ENCODE results near the gene TPP1. TPM values are rescaled to one million over a fixed set of nuclear protein-coding genes. Genes with fewer than 3 reads are reported as not detected.

Gene TPP1
- total and polyA plus RNA-seq, 9 of the 15 experiments (the other 6 are each of a cell fraction or from before 2014, with no cell fraction given) = 7.5 to 75.8 (median 15.7) TPM

DNA sequence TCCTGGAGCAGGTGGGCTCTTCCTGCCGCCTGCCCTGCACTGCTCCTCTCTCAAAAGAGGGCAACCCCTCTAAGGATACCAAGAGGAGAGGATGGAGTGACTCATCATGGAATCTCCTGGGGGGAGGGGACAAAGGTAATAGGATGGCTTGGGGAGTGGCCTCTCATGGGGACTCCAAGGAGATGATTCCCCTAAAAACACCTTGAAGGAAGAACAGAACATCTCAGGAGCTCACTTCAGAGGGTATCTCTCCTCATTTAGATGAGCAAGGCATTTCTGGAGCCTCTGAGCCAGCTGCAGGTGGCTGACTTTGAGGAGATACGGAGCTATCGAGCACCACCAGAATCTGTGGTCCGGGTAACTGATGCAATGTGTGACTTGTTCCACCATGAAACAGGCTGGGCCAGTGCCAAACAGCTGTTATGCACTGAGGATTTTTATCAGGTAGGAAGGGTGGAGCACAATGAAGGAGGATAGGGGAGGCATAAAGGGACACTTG, 56.1 kb downstream of the TPP1 start (continued):
- TF ChIP-seq, protein P1, sequence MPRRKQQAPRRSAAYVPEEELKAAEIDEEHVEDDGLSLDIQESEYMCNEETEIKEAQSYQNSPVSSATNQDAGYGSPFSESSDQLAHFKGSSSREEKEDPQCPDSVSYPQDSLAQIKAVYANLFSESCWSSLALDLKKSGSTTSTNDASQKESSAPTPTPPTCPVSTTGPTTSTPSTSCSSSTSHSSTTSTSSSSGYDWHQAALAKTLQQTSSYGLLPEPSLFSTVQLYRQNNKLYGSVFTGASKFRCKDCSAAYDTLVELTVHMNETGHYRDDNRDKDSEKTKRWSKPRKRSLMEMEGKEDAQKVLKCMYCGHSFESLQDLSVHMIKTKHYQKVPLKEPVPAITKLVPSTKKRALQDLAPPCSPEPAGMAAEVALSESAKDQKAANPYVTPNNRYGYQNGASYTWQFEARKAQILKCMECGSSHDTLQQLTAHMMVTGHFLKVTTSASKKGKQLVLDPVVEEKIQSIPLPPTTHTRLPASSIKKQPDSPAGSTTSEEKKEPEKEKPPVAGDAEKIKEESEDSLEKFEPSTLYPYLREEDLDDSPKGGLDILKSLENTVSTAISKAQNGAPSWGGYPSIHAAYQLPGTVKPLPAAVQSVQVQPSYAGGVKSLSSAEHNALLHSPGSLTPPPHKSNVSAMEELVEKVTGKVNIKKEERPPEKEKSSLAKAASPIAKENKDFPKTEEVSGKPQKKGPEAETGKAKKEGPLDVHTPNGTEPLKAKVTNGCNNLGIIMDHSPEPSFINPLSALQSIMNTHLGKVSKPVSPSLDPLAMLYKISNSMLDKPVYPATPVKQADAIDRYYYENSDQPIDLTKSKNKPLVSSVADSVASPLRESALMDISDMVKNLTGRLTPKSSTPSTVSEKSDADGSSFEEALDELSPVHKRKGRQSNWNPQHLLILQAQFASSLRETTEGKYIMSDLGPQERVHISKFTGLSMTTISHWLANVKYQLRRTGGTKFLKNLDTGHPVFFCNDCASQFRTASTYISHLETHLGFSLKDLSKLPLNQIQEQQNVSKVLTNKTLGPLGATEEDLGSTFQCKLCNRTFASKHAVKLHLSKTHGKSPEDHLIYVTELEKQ (CRISPR knock-in tag; IDR thresholded peaks at IDR 0.05) = no peak
- TF ChIP-seq SMAD4 (CRISPR knock-in tag; conservative IDR thresholded peaks at IDR 0.05) = peak; percentile 89
- TF ChIP-seq MTA1 (IDR thresholded peaks at IDR 0.05; ENCODE audit: borderline replicate concordance) = no peak
- no peak for TF ChIP-seq ZFP30 (CRISPR knock-in tag; IDR thresholded peaks at IDR 0.05; ENCODE audit: borderline replicate concordance)
- TF ChIP-seq ZNF75A (CRISPR knock-in tag; IDR thresholded peaks at IDR 0.05) = no peak
- TF ChIP-seq, protein P2, sequence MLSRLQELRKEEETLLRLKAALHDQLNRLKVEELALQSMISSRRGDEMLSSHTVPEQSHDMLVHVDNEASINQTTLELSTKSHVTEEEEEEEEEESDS (CRISPR knock-in tag; IDR thresholded peaks at IDR 0.05) = no peak
- TF ChIP-seq FIP1L1 (IDR thresholded peaks at IDR 0.05; ENCODE audit: low read depth, low read length, poor library complexity, severe bottlenecking) = no peak
- no peak for TF ChIP-seq GABPB1 (CRISPR knock-in tag; IDR thresholded peaks at IDR 0.05)
- TF ChIP-seq, protein P3, sequence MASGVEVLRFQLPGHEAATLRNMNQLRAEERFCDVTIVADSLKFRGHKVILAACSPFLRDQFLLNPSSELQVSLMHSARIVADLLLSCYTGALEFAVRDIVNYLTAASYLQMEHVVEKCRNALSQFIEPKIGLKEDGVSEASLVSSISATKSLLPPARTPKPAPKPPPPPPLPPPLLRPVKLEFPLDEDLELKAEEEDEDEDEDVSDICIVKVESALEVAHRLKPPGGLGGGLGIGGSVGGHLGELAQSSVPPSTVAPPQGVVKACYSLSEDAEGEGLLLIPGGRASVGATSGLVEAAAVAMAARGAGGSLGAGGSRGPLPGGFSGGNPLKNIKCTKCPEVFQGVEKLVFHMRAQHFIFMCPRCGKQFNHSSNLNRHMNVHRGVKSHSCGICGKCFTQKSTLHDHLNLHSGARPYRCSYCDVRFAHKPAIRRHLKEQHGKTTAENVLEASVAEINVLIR (CRISPR knock-in tag; IDR thresholded peaks at IDR 0.05) = no peak
- no peak for TF ChIP-seq BRF2 (IDR thresholded peaks at IDR 0.05; ENCODE audit: borderline replicate concordance, insufficient read depth, insufficient read length)
- TF ChIP-seq ATF3 (IDR thresholded peaks at IDR 0.05) = peak; percentile 94
- no peak; the same call in 1 of the 2 replicates for TF ChIP-seq ATF3 (CRISPR knock-in tag; conservative IDR thresholded peaks at IDR 0.05)
- TF ChIP-seq, protein P4, sequence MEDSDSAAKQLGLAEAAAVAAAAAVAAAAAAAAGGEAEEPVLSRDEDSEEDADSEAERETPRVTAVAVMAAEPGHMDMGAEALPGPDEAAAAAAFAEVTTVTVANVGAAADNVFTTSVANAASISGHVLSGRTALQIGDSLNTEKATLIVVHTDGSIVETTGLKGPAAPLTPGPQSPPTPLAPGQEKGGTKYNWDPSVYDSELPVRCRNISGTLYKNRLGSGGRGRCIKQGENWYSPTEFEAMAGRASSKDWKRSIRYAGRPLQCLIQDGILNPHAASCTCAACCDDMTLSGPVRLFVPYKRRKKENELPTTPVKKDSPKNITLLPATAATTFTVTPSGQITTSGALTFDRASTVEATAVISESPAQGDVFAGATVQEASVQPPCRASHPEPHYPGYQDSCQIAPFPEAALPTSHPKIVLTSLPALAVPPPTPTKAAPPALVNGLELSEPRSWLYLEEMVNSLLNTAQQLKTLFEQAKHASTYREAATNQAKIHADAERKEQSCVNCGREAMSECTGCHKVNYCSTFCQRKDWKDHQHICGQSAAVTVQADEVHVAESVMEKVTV (CRISPR knock-in tag; IDR thresholded peaks at IDR 0.05) = no peak
- peak; percentile 55; the same call in 1 of the 2 replicates for TF ChIP-seq TARDBP (IDR thresholded peaks at IDR 0.05)
- TF ChIP-seq SMARCC2 (IDR thresholded peaks at IDR 0.05; ENCODE audit: low read depth) = 0 out of 2 replicates have a peak, but pooled peaks have one; percentile 34
- no peak for TF ChIP-seq CHD4 (IDR thresholded peaks at IDR 0.05; ENCODE audit: insufficient read depth, insufficient replicate concordance, low read depth, low read length, poor library complexity, severe bottlenecking)
- peak; percentile 71 for TF ChIP-seq ZNF766 (CRISPR knock-in tag; conservative IDR thresholded peaks at IDR 0.05)
- TF ChIP-seq XRCC5 (IDR thresholded peaks at IDR 0.05; ENCODE audit: low read depth, low read length) = no peak
- TF ChIP-seq ZNF140 (CRISPR knock-in tag; IDR thresholded peaks at IDR 0.05) = no peak

Data from K562 (cell line).